Activated T-cell treated with anti-CD3 and anti-CD28 coated beads, Interleukin-2, amount 50 U/mL, for 72 hours (primary cell): Measurements from ENCODE around the gene PRKN. TPM values are rescaled to one million over a fixed set of nuclear protein-coding genes. Genes with fewer than 3 reads are reported as not detected.

Experiments used
- ATAC-seq, 2 donors: fragments of 150-1000 bp; cut with Tn5 transposase; replicated peaks in 1 of 2; 2 replicates each; pipeline ENCODE4 v1.10.0; 2021; ENCODE audit warnings: moderate library complexity in 2 of 2, mild to moderate bottlenecking in 1 of 2
- DNase-seq, 2 donors: peaks; one replicate each; pipeline ENCODE4 v3.0.0; 2021 to 2022; ENCODE audit warnings: mixed read lengths in 1 of 2
- H3K27ac Mint-ChIP-seq: one replicate; pipeline ENCODE4 v1.8.0; 2022; ENCODE audit warnings: mild to moderate bottlenecking, moderate library complexity, mixed read lengths
- H3K27me3 Mint-ChIP-seq: one replicate; pipeline ENCODE4 v1.8.0; 2022; ENCODE audit warnings: low read depth, mixed read lengths
- H3K36me3 Mint-ChIP-seq, 2 donors: one replicate each; pipeline ENCODE4 v1.8.0; 2022; ENCODE audit warnings: mixed read lengths in 2 of 2, mild to moderate bottlenecking in 1 of 2; ENCODE audit not compliant: insufficient read depth in 2 of 2
- H3K4me1 Mint-ChIP-seq: one replicate; pipeline ENCODE4 v1.8.0; 2022; ENCODE audit warnings: low read depth, mixed read lengths
- H3K4me3 Mint-ChIP-seq, 2 donors: one replicate each; pipeline ENCODE4 v1.8.0; 2022; ENCODE audit warnings: mild to moderate bottlenecking in 2 of 2, mixed read lengths in 2 of 2, moderate library complexity in 2 of 2
- H3K9me3 Mint-ChIP-seq, 2 donors: one replicate each; pipeline ENCODE4 v1.8.0; 2022; ENCODE audit warnings: mixed read lengths in 2 of 2
- total RNA-seq, 2 donors: library from RNA; stranded (reverse); gene quantifications; one replicate each; pipeline ENCODE4 v1.2.3, GENCODE V29; 2022

The PRKN gene
- total RNA-seq, 2 donors from 2014 or later = 2.5 to 2.8 TPM

DNA sequence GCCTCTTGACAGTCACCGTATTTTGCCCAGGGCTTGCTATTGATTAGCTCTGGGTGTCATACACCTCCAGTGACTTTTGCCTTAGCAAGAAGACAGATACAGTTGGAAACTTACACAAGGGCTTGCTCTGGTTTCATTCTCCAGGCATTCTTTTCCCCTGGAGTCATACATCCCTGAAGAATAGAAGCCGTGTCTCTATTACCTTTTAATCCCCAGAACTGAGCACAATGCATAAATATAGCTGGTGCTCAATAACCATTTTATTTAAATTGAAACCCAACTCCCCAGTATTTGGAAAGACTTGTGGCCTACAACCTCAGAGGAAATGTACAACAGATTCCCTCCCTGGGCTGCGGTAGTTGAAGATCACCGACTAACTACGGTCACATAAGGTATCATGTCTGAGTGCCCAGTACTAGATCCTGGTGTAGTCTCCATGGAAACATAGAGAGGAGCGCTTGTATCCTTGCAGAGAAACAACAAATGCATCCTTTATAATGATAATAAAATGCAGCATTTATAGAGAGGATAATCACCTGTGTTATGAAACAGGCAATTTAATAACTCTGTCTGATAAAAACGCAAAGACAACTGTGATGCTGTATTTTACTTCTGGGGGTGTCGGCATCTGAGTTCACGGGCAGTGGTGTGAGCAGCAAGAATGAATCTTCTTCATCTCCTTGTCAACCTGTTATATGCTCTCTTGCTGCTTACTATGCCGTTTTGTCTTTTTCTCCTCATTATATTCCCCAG lies 1052.5 kb downstream of the PRKN start:
- ATAC-seq = no peak
- Mint-ChIP-seq H3K4me3 (no peak overlapping the region), H3K27ac (no peak overlapping the region), H3K4me1 (no peaks in the 10 kb centered on the region), H3K9me3 (no peaks in the 10 kb centered on the region), H3K36me3 (no peaks in the 10 kb centered on the region), H3K27me3 (no peaks in the 10 kb centered on the region)
- DNase-seq = no peak

DNA sequence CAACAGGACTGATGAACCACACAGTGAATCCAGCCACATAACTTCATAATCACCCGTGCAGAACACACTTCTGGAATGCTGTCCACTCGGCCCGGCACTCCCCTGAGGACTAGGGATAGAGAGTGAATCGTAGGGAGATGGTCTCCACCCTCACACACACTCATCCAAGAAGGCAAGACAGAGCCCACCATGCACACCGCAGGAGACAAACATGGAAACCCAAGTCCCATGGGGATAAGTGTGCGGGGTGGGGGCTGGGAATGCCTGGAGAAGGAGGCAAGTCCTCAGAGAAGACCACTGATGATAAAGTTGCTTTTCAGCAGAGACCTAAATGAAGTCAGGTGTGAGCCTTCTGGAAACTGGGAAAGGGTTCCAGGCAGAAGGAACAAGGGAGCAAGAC lies 1054.5 kb downstream of the PRKN start:
- H3K4me3 Mint-ChIP-seq = no peak overlapping the region
- no peaks in the 10 kb centered on the region for H3K36me3 Mint-ChIP-seq
- no peak for ATAC-seq

DNA sequence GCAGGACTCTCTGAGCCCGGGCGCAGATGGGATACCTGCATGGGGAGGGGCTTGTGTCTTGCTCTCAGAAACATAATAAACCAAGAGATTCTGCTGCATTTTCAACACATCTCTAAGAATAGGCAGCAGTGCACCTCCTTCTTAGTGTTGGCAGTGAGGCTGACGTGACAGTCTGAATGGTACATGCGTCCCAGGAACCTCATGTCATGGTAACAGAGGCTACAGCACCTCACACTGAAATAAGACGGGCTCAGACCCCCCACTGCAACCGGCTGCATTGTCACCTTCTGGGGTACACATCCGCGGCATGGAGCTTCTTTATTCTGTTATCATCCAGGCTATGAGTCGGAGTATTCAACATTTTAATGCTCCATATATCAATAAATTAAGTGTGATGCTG lies 1056.4 kb downstream of the PRKN start:
- Mint-ChIP-seq H3K36me3 (no peaks in the 10 kb centered on the region), H3K27ac (no peak overlapping the region), H3K4me1 (no peaks in the 10 kb centered on the region), H3K27me3 (no peaks in the 10 kb centered on the region), H3K4me3 (no peak overlapping the region), H3K9me3 (no peaks in the 10 kb centered on the region)
- DNase-seq (no peak), ATAC-seq (no peak)

More for the DNA sequence above, 1054.5 kb downstream of the PRKN start:
- Mint-ChIP-seq H3K27ac (no peak overlapping the region), H3K4me1 (no peaks in the 10 kb centered on the region), H3K9me3 (no peaks in the 10 kb centered on the region), H3K27me3 (no peaks in the 10 kb centered on the region)
- DNase-seq = no peak

DNA sequence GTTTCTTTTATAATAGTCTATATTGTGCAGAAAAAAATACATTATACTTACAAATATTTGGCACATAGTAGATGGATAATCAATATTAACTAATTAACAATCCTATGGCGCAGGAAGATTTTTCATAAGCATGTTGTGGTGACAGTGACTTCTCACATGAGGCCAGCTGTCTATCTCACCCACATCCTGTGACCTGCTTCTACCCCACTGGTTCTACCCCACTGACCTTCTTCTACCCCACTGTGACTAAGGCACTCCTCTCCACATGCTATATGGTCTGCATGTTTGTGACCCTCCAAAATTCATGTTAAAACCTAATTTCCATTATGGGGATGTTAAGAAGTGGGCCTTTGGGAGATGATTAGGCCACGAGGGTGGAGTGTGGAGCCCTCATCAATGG lies 1058.9 kb downstream of the PRKN start:
- no peaks in the 10 kb centered on the region for H3K36me3 Mint-ChIP-seq
- H3K27ac Mint-ChIP-seq = no peak overlapping the region
- H3K9me3 Mint-ChIP-seq = peaks cover 0 to 4% of the 10 kb centered on the region in 2 donors
- no peak for DNase-seq
- H3K27me3 Mint-ChIP-seq = no peaks in the 10 kb centered on the region
- no peaks in the 10 kb centered on the region for H3K4me1 Mint-ChIP-seq
- H3K4me3 Mint-ChIP-seq = no peak overlapping the region
- no peak for ATAC-seq

- Mint-ChIP-seq H3K4me3 (no peak overlapping the region), H3K27me3 (no peaks in the 10 kb centered on the region), H3K27ac (no peak overlapping the region), H3K4me1 (no peaks in the 10 kb centered on the region), H3K36me3 (no peaks in the 10 kb centered on the region), H3K9me3 (peaks cover under 1 to 4% of the 10 kb centered on the region in 2 donors)
- ATAC-seq = no peak
- no peak for DNase-seq
Measured at GRCh38 chr6:161667957-161668356, 1059.6 kb downstream of the PRKN start.

DNA sequence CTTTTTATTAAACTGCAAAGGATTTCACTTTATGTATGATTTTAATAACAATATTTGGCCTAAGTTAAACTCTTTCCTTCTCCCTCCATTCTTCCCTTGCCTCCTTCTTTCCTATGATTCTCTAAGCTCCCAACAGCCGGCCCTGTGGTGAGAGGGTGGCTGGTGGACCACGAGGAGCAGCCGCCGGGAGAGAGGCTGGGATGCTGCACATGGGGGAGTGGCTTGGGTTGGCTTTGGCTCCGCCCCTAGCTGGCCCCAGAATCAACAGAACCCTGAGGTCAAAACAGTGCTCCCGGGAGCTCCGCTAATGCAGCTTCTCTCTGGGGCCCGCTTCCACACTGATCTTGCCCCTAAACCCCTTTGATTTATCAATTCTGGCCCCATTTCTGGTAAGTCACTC lies 1063.9 kb downstream of the PRKN start:
- DNase-seq (no peak), ATAC-seq (no peak)
- H3K4me3 Mint-ChIP-seq = no peak overlapping the region
- H3K36me3 Mint-ChIP-seq = peaks cover 0 to 4% of the 10 kb centered on the region in 2 donors
- H3K4me1 Mint-ChIP-seq = no peaks in the 10 kb centered on the region
- H3K27ac Mint-ChIP-seq = no peak overlapping the region
- peaks cover 4% of the 10 kb centered on the region in 2 donors for H3K9me3 Mint-ChIP-seq
- H3K27me3 Mint-ChIP-seq = no peaks in the 10 kb centered on the region

GRCh38 chr6:161660666-161661571 lies 1066.6 kb downstream of the PRKN start:
- ATAC-seq = peak; percentile 53 to 73
- Mint-ChIP-seq H3K4me1 (no peaks in the 10 kb centered on the region), H3K27ac (no peak overlapping the region), H3K27me3 (no peaks in the 10 kb centered on the region), H3K9me3 (peaks cover 4% of the 10 kb centered on the region in 2 donors), H3K36me3 (peaks cover 0 to 4% of the 10 kb centered on the region in 2 donors), H3K4me3 (no peak overlapping the region)
- DNase-seq = peak in 1 of 2 donors; percentile 16

GRCh38 chr6:161658211-161658610 lies 1069.4 kb downstream of the PRKN start:
- Mint-ChIP-seq H3K27ac (no peak overlapping the region), H3K27me3 (no peaks in the 10 kb centered on the region), H3K4me1 (no peaks in the 10 kb centered on the region), H3K4me3 (no peak overlapping the region), H3K36me3 (peaks cover 0 to 4% of the 10 kb centered on the region in 2 donors), H3K9me3 (peaks cover 0 to 4% of the 10 kb centered on the region in 2 donors)
- no peak for ATAC-seq
- DNase-seq = no peak

GRCh38 chr6:161654209-161654608 lies 1073.4 kb downstream of the PRKN start:
- H3K27ac Mint-ChIP-seq = no peak overlapping the region
- ATAC-seq = no peak
- no peak overlapping the region for H3K4me3 Mint-ChIP-seq
- H3K9me3 Mint-ChIP-seq = peaks cover 0 to 2% of the 10 kb centered on the region in 2 donors
- no peak for DNase-seq
- H3K4me1 Mint-ChIP-seq = no peaks in the 10 kb centered on the region
- no peaks in the 10 kb centered on the region for H3K36me3 Mint-ChIP-seq
- H3K27me3 Mint-ChIP-seq = no peaks in the 10 kb centered on the region

DNA sequence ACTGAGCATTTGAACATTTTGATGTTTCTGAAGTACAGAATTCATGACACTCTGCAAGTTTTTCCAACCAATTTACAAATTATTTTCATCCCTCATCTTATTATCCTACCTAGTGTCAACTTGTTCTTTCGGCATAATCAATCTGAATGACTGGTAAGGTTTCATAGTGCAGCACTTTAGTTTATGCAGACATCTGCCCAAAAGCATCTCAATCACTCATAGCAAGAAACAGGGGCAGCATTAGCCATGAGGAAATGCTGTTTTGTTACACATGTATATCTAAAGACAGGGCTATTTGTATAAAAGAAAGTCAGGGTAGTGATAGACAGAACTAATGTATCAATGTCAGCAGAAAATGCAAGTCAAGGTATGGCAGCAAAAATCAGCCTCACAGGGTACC lies 1075.6 kb downstream of the PRKN start:
- Mint-ChIP-seq H3K36me3 (no peaks in the 10 kb centered on the region), H3K27me3 (no peaks in the 10 kb centered on the region), H3K9me3 (peaks cover 0 to 2% of the 10 kb centered on the region in 2 donors), H3K4me1 (no peaks in the 10 kb centered on the region), H3K27ac (no peak overlapping the region), H3K4me3 (no peak overlapping the region)
- DNase-seq (no peak), ATAC-seq (no peak)

- Mint-ChIP-seq H3K4me1 (no peaks in the 10 kb centered on the region), H3K27ac (no peak overlapping the region), H3K36me3 (peaks cover 0 to 3% of the 10 kb centered on the region in 2 donors), H3K27me3 (no peaks in the 10 kb centered on the region), H3K4me3 (no peak overlapping the region), H3K9me3 (peaks cover 3 to 6% of the 10 kb centered on the region in 2 donors)
- no peak for ATAC-seq
- DNase-seq = no peak
Measured at GRCh38 chr6:161649841-161650240, 1077.7 kb downstream of the PRKN start.

DNA sequence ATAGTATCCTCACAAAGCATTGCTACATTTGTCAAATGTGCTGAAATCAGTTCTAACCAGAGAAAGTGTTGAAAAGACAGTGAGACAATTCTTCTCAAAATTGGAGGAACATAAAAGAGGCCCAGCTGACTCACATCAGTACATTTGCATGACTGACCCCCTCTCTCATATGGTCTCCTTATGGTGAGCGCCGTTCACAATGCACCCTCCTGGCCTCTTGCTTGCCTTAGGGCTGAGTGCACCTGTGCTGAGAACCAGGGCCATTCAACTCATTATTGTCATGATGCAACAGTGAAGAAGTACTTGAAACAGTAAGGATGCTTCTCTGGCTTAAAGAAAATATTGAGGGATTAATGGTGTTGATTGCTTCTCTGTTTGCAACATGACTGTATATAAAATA lies 1078.5 kb downstream of the PRKN start:
- DNase-seq = no peak
- H3K4me1 Mint-ChIP-seq = no peaks in the 10 kb centered on the region
- H3K9me3 Mint-ChIP-seq = peaks cover 3 to 6% of the 10 kb centered on the region in 2 donors
- H3K27ac Mint-ChIP-seq = no peak overlapping the region
- peaks cover 0 to 3% of the 10 kb centered on the region in 2 donors for H3K36me3 Mint-ChIP-seq
- ATAC-seq = no peak
- no peaks in the 10 kb centered on the region for H3K27me3 Mint-ChIP-seq
- H3K4me3 Mint-ChIP-seq = no peak overlapping the region

DNA sequence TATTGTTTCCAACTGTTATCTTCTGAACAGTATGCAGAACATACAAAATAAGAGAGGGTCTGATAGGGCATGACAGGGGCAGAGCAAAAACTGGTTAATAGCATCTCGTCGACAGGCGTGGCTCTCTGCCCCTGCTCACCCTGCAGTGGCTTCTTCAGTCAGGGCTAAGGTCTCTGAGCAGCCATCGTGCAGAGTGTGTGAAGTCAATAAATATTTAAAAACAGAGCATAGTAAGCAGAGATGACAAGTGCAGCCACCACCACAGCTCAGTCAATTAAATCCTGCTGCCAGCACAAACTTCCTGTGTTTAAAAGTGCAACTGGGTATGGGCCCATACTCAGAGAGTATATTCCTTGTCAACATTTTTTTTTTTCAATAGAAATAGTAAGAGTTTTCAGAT lies 1080.3 kb downstream of the PRKN start:
- no peak for DNase-seq
- Mint-ChIP-seq H3K9me3 (peaks cover 3 to 6% of the 10 kb centered on the region in 2 donors), H3K36me3 (peaks cover 0 to 3% of the 10 kb centered on the region in 2 donors), H3K27me3 (no peaks in the 10 kb centered on the region), H3K4me3 (no peak overlapping the region), H3K4me1 (no peaks in the 10 kb centered on the region), H3K27ac (no peak overlapping the region)
- ATAC-seq = no peak
